B cell (primary cell): ENCODE results near the gene MME. TPM values are rescaled to one million over a fixed set of nuclear protein-coding genes. Genes with fewer than 3 reads are reported as not detected.

Experiments
- ATAC-seq: fragments of 200-7000 bp; cut with Tn5 transposase; one replicate; pipeline ENCODE4 v1.10.0; 2021; ENCODE audit warnings: low read depth, mild to moderate bottlenecking, moderate number of reproducible peaks, moderate library complexity
- CTCF ChIA-PET: fragments of 350-600 bp; sonication (Branson Sonifier 250); formaldehyde crosslinking; loops from one replicate; lab custom pipeline; 2021; ENCODE audit warnings: antibody characterized with exemption, inconsistent platforms; lab: Charles Lee
- POLR2A ChIA-PET: fragments of 350-600 bp; sonication (Branson Sonifier 250); formaldehyde crosslinking; loops from one replicate; lab custom pipeline; 2021; ENCODE audit warnings: antibody characterized with exemption; lab: Charles Lee
- DNase-seq: peaks from one replicate; pipeline ENCODE4 v3.0.0; 2013
- H2AFZ ChIP-seq: 2 replicates; pipeline ENCODE4 v1.6.1; 2012; ENCODE audit warnings: mild to moderate bottlenecking, low read depth, low read length; ENCODE audit not compliant: insufficient read depth, poor library complexity, severe bottlenecking
- H3K27ac ChIP-seq, 2 donors: 1 replicate in 1 of 2; 2 replicates in 1 of 2; pipeline ENCODE4 v1.5.1; 2012 to 2013; ENCODE audit warnings: low read length in 2 of 2, mild to moderate bottlenecking in 2 of 2, moderate library complexity in 1 of 2
- H3K27me3 ChIP-seq, 4 experiments: fragments of 200-600 bp in 1 of 4; sonication (generic) in 1 of 4; replicated peaks in 1 of 4; 1 replicate in 2 of 4; 2 replicates in 2 of 4; pipeline versions ENCODE4 v1.6.1 to v1.7.0; 2013 to 2016; ENCODE audit warnings: low read length in 3 of 4, mild to moderate bottlenecking in 2 of 4, mixed read lengths in 1 of 4, moderate library complexity in 1 of 4; ENCODE audit not compliant: insufficient read depth in 4 of 4, control insufficient read depth in 3 of 4; ENCODE audit errors: control extremely low read depth in 1 of 4
- H3K36me3 ChIP-seq, 2 experiments: replicated peaks in 1 of 2; 1 replicate in 1 of 2; 2 replicates in 1 of 2; pipeline versions ENCODE4 v1.6.1 to v1.7.1; 2013; ENCODE audit warnings: low read length in 1 of 2; ENCODE audit not compliant: insufficient read depth in 2 of 2, control insufficient read depth in 1 of 2; ENCODE audit errors: control extremely low read depth in 1 of 2, extremely low read depth in 1 of 2
- H3K4me1 ChIP-seq, 2 donors: fragments of 200-600 bp in 1 of 2; sonication (generic) in 1 of 2; 1 replicate in 1 of 2; 2 replicates in 1 of 2; pipeline versions ENCODE4 v1.5.1 to v1.6.1; 2013 to 2017; ENCODE audit warnings: low read length in 2 of 2; ENCODE audit not compliant: control insufficient read depth in 2 of 2, insufficient read depth in 2 of 2
- H3K4me2 ChIP-seq: replicated peaks from 2 replicates; pipeline ENCODE3; 2012; ENCODE audit warnings: mild to moderate bottlenecking, low read depth, low read length; ENCODE audit not compliant: poor library complexity, severe bottlenecking
- H3K4me3 ChIP-seq, 5 experiments: fragments of 200-600 bp in 1 of 5; sonication (generic) in 1 of 5; 1 replicate in 3 of 5; 2 replicates in 2 of 5; pipeline versions ENCODE4 v1.5.1 to v1.7.0; 2011 to 2016; ENCODE audit warnings: low read length in 4 of 5, mild to moderate bottlenecking in 4 of 5, low read depth in 2 of 5, control low read depth in 1 of 5, moderate library complexity in 1 of 5; ENCODE audit not compliant: insufficient read depth in 1 of 5; ENCODE audit errors: control extremely low read depth in 1 of 5, extremely low read depth in 1 of 5
- H3K79me2 ChIP-seq: fragments of 200-600 bp; sonication (generic); one replicate; pipeline ENCODE4 v1.6.0; 2016; ENCODE audit warnings: low read length; ENCODE audit not compliant: control insufficient read depth, insufficient read depth
- H3K9ac ChIP-seq: fragments of 200-600 bp; sonication (generic); 2 replicates; pipeline ENCODE4 v1.6.1; 2017; ENCODE audit warnings: mild to moderate bottlenecking, low read length, moderate library complexity
- H3K9me3 ChIP-seq, 3 donors: one replicate each; pipeline versions ENCODE4 v1.6.1 to v1.7.1; 2013; ENCODE audit warnings: low read length in 2 of 3; ENCODE audit not compliant: control insufficient read depth in 2 of 3, insufficient read depth in 1 of 3; ENCODE audit errors: control extremely low read depth in 1 of 3
- H4K20me1 ChIP-seq: 2 replicates; pipeline ENCODE4 v1.6.0; 2012; ENCODE audit warnings: mild to moderate bottlenecking, low read length; ENCODE audit not compliant: insufficient read depth, control insufficient read depth, poor library complexity, severe bottlenecking
- H3K27ac Mint-ChIP-seq: one replicate; pipeline ENCODE4 v1.8.0; 2021; ENCODE audit warnings: mixed read lengths
- H3K27me3 Mint-ChIP-seq: one replicate; pipeline ENCODE4 v1.8.0; 2021; ENCODE audit warnings: mixed read lengths
- H3K4me1 Mint-ChIP-seq: one replicate; pipeline ENCODE4 v1.8.0; 2021; ENCODE audit warnings: mixed read lengths
- H3K4me3 Mint-ChIP-seq: one replicate; pipeline ENCODE4 v1.8.0; 2021; ENCODE audit warnings: mixed read lengths
- H3K9me3 Mint-ChIP-seq: one replicate; pipeline ENCODE4 v1.8.0; 2022; ENCODE audit warnings: mixed read lengths; ENCODE audit not compliant: insufficient read depth
- CTCF ChIP-seq: fragments of 200-600 bp; IDR thresholded peaks from one replicate; pipeline ENCODE4 v1.8.0; 2022; ENCODE audit warnings: antibody characterized with exemption, mild to moderate bottlenecking
- EZH2 ChIP-seq: IDR thresholded peaks from 2 replicates; pipeline ENCODE4 v1.6.1; 2012; ENCODE audit warnings: borderline replicate concordance, low read depth, mild to moderate bottlenecking, moderate library complexity, low read length; ENCODE audit not compliant: insufficient read depth, poor library complexity, severe bottlenecking
- WGBS: methylation state at CpG from one replicate; pipeline ENCODE4 v1.1.5; 2013; ENCODE audit warnings: missing lambda C conversion rate; ENCODE audit not compliant: insufficient coverage; 5-methylcytosine and 5-hydroxymethylcytosine counted together
- intact Hi-C: fragments of 100-400 bp; cut with micrococcal nuclease; formaldehyde crosslinking; loops from one replicate; pipeline ENCODE4 v1.10.0; 2022
- polyA plus RNA-seq: library from polyadenylated mRNA; depleted of rRNA; stranded (reverse); fragments of >200 nt; gene quantifications from 2 replicates; pipeline ENCODE4 v1.2.3, GENCODE V29; 2012
- total RNA-seq, 2 donors: library from RNA; stranded (reverse); fragments of 120-200 nt in 1 of 2; gene quantifications; 1 replicate in 1 of 2; 2 replicates in 1 of 2; pipeline versions ENCODE4 v1.2.3 to v1.2.4, GENCODE V29; 2013 to 2022

The MME gene
- total and polyA plus RNA-seq, 2 donors (not counting 1 experiment from before 2014, with no cell fraction given) = 0.88 to 11.2 TPM

GRCh38 chr3:155196131-155197021 lies 116.3 kb downstream of the MME start:
- H3K4me2 ChIP-seq = no peak overlapping the region
- Mint-ChIP-seq H3K27me3 (no peaks in the 10 kb centered on the region), H3K9me3 (no peaks in the 10 kb centered on the region), H3K4me3 (no peak overlapping the region), H3K4me1 (no peaks in the 10 kb centered on the region), H3K27ac (no peak overlapping the region)
- H3K9ac ChIP-seq = no peak overlapping the region
- no peak for TF ChIP-seq CTCF
- no peak overlapping the region for H3K27ac ChIP-seq
- intact Hi-C loops = no loop called here
- no peaks in the 10 kb centered on the region for H4K20me1 ChIP-seq
- no peaks in the 10 kb centered on the region for H3K36me3 ChIP-seq
- no peak overlapping the region for H2AFZ ChIP-seq
- no peaks in the 10 kb centered on the region for H3K4me1 ChIP-seq
- H3K4me3 ChIP-seq = no peak overlapping the region
- ATAC-seq = no peak
- CTCF ChIA-PET = no interaction called here
- no peaks in the 10 kb centered on the region for H3K79me2 ChIP-seq
- DNase-seq = no peak
- POLR2A ChIA-PET = no interaction called here
- H3K27me3 ChIP-seq = no peaks in the 10 kb centered on the region
- no peaks in the 10 kb centered on the region for H3K9me3 ChIP-seq
- no CpG with 5 or more reads among the region's 5 CpGs for WGBS

GRCh38 chr3:155197786-155198185 lies 117.7 kb downstream of the MME start:
- no CpG with 5 or more reads among the region's 2 CpGs for WGBS
- H3K9me3 Mint-ChIP-seq = no peaks in the 10 kb centered on the region

More at GRCh38 chr3:155197786-155198185, 117.7 kb downstream of the MME start:
- no peak overlapping the region for H3K4me2 ChIP-seq
- intact Hi-C loops = no loop called here
- ATAC-seq (no peak), DNase-seq (no peak)
- H3K9me3 ChIP-seq = no peaks in the 10 kb centered on the region
- no peak overlapping the region for H3K27ac ChIP-seq
- H3K4me1 ChIP-seq = no peaks in the 10 kb centered on the region
- H3K36me3 ChIP-seq = no peaks in the 10 kb centered on the region
- no peaks in the 10 kb centered on the region for H3K27me3 ChIP-seq
- ChIA-PET CTCF (no interaction called here), POLR2A (no interaction called here)
- Mint-ChIP-seq H3K4me1 (no peaks in the 10 kb centered on the region), H3K27ac (no peak overlapping the region), H3K27me3 (no peaks in the 10 kb centered on the region), H3K4me3 (no peak overlapping the region)
- H3K4me3 ChIP-seq = no peak overlapping the region
- no peak overlapping the region for H2AFZ ChIP-seq
- TF ChIP-seq CTCF (no peak), EZH2 (no peak)
- no peaks in the 10 kb centered on the region for H3K79me2 ChIP-seq
- no peaks in the 10 kb centered on the region for H4K20me1 ChIP-seq
- no peak overlapping the region for H3K9ac ChIP-seq
